Ovary (tissue), 3 donors: ENCODE results near the gene TXK.

ENCODE experiments used
- EP300 ChIP-seq: sonication (generic); formaldehyde crosslinking; IDR thresholded peaks from one replicate; pipeline ENCODE4 v1.6.1; 2017; ENCODE audit warnings: antibody characterized with exemption
- TF ChIP-seq, protein P1 (sequence below), 3 donors: fragments of 450-650 bp in 2 of 3; fragments of 200-600 bp in 1 of 3; IDR thresholded peaks; one replicate each; pipeline versions ENCODE4 v1.5.1 to v1.8.0; 2016 to 2022; ENCODE audit warnings: antibody characterized with exemption in 3 of 3, mild to moderate bottlenecking in 1 of 3
- donor health status: DM: no; HTN: no; CAD: no.

GRCh38 chr4:48067536-48067935, 66.5 kb downstream of the TXK start:
- TF ChIP-seq, protein P1, sequence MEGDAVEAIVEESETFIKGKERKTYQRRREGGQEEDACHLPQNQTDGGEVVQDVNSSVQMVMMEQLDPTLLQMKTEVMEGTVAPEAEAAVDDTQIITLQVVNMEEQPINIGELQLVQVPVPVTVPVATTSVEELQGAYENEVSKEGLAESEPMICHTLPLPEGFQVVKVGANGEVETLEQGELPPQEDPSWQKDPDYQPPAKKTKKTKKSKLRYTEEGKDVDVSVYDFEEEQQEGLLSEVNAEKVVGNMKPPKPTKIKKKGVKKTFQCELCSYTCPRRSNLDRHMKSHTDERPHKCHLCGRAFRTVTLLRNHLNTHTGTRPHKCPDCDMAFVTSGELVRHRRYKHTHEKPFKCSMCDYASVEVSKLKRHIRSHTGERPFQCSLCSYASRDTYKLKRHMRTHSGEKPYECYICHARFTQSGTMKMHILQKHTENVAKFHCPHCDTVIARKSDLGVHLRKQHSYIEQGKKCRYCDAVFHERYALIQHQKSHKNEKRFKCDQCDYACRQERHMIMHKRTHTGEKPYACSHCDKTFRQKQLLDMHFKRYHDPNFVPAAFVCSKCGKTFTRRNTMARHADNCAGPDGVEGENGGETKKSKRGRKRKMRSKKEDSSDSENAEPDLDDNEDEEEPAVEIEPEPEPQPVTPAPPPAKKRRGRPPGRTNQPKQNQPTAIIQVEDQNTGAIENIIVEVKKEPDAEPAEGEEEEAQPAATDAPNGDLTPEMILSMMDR (IDR thresholded peaks at IDR 0.05): no peak
- TF ChIP-seq EP300: no peak
